IPS-NIHi7 (cell line): ENCODE measurements around the gene OGFOD2.
"Not testable (repeated sequence)": the region's sequence is repeated elsewhere in the genome, so short reads cannot be mapped to it uniquely, and the experiment has no call there.

Experiments used
- DNase-seq: peaks from one replicate; pipeline ENCODE4 v3.0.0; 2012; ENCODE audit warnings: mixed read lengths; ENCODE audit errors: extremely low spot score

Gene OGFOD2

GRCh38 chr12:123005081-123005626 is 30.1 kb downstream of the OGFOD2 start:
- no peak for DNase-seq

DNA sequence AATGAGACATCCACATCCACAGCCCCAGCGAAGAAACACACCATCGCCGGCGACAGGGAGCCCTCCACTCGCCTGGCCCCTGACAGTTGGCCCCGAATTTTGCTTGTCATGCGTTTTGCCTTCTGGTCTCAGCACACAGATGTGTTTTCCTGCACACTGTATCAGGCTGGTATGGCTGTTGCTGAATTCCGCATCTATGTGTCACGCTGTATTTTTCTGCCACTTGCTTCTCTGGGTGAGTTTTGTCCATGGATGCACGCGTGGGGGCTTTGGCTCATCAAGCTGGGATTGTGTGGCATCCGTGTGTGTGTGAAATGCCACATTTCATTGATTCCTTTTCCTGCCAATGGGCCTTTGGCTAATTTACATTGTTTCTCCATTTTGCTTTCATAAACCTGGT is 31.9 kb downstream of the OGFOD2 start:
- DNase-seq: no peak

GRCh38 chr12:123010110-123010509 is 35.1 kb downstream of the OGFOD2 start:
- DNase-seq: no peak

DNA sequence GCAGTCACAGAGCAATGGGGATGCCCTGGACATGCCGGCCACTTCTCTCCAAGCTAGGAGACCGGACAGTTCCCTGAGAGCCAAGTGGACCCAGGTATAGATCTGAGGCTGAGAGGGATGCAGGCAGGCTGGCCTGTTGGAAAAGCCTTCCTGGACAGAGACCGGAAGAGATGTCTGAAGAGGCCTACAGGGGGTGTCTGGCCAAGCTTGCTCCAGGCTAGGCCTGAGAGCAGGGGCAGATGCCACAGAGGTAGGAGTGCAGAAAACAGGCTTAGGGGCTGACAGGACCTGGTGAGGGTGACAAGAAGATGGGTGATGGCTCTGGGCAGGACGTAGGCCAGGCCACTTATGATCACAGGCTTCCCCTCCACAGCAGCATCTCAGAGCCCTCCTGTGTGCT is 35.6 kb downstream of the OGFOD2 start:
- no peak for DNase-seq

DNA sequence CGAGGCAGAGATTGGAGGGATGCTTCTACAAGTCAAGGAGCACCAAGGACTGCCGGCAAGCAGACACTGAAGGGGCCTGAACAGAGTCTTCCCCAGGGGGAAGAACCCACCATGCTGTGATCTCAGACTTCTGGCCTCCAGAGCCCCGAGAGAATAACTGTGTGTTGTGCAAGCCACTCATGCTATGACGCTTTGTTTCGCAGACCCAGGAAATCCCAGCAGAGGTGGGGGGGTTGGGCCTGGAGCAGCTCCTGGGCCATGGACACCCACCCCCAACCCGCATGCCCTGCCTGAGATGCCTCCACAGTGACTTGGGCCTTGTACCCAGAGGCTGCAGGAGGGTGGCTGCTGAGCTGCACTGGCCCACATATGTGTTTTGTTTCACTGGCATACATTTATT is 36.7 kb downstream of the OGFOD2 start:
- no peak for DNase-seq

DNA sequence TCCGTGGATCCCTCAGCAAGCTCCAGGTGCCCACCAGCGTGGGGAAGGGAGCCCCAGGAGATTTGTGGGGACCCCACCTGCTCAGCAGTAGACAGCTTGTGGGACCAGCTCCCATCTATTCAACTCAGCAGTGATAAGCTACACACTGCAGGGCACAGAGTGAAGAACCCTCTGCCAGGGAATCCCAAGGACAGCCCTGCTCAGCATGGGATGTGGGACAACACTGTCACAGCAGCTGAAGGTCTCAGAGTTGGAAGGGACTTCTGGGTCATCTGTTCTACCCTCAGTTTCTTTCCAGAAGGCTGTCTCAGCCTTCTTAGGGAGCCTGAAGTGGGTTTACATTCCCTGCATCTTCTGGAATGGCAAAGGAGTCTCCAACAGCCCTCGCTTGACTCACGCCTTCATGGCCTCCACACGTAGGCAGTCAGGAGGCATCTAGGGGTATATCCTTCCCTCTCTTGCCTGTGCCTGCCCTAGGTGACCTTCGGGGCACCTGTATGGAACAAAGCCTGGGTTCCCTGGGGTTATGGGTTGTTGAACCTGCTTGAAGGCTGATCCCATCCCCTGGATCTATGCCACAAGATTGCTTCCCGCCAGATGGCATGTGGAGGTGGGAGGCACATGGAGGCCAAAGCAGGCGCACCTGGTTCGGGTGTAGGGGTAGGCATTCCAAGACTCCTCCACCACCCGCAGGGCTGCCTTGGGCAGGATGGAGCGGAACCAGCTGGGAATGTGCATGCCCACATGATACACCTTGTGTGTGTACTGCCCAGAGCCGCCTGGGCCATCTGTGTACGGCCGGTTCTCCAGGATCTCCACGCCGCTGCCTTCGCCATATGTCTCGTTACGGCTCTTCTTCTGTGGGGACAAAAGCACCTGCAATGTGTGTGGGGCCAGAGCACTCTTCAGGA is 38.4 kb downstream of the OGFOD2 start:
- DNase-seq: no peak

DNA sequence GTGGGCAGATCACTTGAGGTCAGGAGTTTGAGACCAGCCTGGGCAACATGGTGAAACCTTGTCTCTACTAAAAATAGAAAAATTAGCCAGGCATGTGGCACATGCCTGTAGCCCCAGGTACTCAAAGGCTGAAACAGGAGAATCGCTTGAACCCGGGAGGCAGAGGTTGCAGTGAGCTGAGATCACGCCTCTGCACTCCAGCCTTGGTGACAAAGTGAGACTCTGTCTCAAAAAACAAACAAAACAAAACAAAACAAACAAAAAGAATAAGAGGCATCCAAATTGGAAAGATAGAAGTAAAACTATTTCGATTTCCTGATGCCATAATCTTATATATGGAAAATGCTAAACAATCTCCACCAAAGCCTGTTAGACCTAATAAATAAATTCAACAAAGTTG is 39.4 kb downstream of the OGFOD2 start:
- not testable (repeated sequence) for DNase-seq

- no peak for DNase-seq
Observed at GRCh38 chr12:123017753-123018152, 42.7 kb downstream of the OGFOD2 start.

DNA sequence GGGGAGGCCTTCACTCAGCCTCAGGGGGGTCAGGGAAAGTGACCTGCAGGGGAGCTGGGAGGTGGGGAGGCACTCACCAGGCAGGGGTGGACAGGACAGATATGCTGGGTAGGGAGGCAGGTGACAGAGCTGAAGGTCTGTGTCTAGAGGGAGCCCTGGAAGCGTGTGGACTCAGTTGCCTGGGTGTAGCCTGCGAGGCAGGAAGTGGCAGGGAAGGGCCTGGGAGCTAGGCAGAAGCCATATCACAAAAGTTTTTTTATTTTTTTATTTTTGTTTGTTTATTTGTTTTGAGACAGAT is 44.7 kb downstream of the OGFOD2 start:
- no peak for DNase-seq

- DNase-seq: no peak
Observed at GRCh38 chr12:123021688-123022604, 46.9 kb downstream of the OGFOD2 start.

- no peak for DNase-seq
Observed at GRCh38 chr12:123022846-123023245, 47.8 kb downstream of the OGFOD2 start.

DNA sequence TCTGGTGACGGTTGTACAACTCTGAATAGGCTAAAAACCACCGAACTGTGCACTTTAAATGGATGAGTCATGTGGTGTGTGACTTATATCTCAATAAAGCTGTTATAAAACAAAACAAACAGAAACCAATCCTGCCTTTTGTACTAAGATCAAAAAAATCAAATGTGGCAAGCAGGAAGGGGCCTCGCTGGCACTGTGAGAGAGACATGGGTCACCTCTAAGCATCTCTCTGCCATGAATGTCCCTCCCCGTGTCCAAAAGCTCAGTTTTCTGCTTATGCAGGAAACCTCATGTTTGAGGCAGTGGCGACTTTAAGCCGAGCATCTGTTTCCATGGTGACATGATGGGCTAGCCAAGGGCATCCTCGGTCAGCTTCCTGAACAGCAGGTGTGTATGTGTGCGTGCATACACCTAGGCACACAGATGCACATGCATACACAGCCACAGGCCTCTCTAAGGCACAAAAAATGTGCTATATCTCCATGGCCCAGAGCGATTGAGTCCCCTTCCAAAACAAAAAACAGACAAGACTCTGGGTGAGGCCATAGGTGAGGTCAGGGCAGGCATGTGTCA is 49.9 kb downstream of the OGFOD2 start:
- no peak for DNase-seq

- DNase-seq: no peak
Observed at GRCh38 chr12:123026094-123026853, 51.2 kb downstream of the OGFOD2 start.

- DNase-seq: no peak
Observed at GRCh38 chr12:123027726-123028445, 52.8 kb downstream of the OGFOD2 start.

GRCh38 chr12:123028475-123028874 is 53.4 kb downstream of the OGFOD2 start:
- DNase-seq: no peak

DNA sequence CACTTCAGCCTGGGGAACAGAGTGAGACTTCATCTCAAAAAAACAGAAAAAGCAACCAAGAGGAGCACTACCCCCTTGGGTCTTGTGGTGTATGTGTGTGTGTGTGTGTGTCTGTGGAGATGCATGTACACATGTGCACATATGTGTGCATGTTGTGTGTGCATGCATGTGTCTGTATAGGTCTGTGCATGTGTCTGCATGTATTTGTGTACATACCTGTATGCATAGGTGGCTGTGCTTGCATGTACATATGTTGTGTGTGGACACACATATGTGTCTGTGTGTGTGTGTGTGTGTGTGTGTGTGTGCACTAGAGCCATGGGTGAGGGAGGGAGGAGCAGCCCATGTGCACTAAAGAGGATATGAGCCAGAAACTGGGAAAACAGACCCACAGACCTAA is 54.5 kb downstream of the OGFOD2 start:
- no peak for DNase-seq
